Measurements from ENCODE around the gene NF1.
"Not testable (repeated sequence)": the region's sequence is repeated elsewhere in the genome, so short reads cannot be mapped to it uniquely, and the experiment has no call there.

NF1 gene

DNA sequence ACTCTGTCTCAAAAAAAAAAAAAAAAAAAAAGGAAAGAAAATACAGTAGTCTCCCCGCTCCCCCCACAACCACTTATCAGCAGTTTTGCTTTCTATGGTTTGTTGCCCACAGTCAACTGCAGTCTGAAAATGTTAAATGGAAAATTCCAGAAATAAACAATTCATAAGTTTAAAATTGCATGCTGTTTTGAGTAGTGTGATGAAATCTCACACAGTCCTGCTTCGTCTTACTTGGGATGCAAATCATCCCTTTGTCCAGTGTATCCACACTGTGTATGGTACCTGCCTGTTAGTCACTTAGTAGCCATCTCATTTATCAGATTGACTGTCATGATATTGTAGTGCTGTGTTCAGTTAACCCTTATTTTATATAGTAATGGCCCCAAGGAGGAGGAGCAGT is 41.5 kb downstream of the NF1 start:
- no peak for DNase-seq

DNA sequence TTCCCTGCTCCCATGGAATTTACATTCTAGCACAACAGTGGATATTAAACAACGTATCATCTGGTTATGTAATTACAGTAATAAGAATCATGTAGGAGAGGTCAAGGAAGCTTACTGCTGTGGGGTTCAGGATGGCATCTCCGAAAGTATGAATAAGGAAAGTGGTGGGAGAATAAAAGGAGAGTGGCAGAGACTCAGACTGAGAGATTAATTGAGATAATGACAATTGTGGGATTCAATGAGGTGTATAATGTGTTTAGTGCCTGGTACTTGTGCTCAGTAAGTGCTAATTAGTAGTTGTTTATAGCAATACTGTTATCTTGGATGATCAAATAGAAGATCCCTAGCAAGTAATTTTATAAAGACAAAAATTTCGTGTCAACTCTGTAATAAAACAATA is 45.3 kb downstream of the NF1 start:
- no peak for DNase-seq

DNA sequence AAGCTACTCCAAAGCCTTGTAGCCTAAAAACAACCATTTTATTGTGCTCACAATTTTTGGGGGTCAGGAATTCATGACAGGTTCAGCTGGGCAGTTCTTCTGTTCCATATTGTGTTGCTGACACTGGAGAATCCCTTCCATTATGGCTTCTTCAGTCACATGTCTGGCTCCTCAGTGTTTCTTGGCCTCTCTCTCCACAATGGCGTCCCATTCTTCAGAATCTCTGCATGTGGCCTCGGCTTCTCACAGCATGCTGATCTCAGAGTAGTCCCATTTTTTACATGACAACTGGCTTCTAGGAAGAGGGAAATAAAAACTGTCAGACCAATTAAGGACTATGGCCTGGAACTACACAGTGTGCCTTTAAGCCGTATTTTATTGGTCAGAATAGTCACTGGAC is 49.7 kb downstream of the NF1 start:
- no peak for DNase-seq

- DNase-seq: no peak
These were observed 50.1 kb downstream of the NF1 start for GRCh38 chr17:31144836-31145235.

GRCh38 chr17:31147507-31148202 is 52.9 kb downstream of the NF1 start:
- DNase-seq: no peak

DNA sequence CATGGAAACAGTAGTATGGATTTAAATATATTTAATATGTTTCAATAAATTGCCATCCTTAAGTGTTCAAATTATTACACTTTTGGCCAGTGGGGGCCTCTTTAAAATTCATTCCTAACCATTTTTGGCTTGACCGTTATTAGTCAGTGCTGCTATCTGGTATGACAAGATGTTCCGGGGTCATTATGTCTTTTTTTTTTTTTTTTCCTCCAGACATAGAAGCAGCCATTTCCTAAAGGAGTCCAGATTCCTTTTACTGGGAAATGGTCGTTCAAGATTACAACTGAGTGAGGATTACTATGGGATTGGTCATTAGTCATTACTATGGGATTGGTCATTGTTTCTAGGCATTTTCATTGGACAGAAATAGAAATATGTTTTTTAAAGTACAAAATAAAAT is 53.4 kb downstream of the NF1 start:
- DNase-seq: no peak

DNA sequence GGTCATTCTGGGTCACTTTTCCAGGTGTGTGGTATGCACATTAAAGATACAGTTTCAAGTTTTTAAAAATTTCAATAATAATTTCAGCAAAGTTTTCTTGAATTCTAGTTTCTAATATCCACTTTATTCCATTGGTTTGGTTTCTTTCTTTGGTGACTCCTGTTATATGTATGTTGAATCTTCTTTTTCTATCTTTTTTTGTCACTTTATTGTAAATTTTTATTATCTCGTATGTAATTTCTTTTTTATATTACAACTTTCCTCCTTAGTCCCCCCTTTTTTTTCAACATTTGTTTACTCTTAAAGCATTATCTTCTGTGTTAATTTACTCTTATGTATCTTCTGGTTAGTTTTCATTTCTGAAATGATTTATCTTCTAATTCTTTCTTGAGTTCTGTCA is 57.5 kb downstream of the NF1 start:
- DNase-seq: no peak

DNA sequence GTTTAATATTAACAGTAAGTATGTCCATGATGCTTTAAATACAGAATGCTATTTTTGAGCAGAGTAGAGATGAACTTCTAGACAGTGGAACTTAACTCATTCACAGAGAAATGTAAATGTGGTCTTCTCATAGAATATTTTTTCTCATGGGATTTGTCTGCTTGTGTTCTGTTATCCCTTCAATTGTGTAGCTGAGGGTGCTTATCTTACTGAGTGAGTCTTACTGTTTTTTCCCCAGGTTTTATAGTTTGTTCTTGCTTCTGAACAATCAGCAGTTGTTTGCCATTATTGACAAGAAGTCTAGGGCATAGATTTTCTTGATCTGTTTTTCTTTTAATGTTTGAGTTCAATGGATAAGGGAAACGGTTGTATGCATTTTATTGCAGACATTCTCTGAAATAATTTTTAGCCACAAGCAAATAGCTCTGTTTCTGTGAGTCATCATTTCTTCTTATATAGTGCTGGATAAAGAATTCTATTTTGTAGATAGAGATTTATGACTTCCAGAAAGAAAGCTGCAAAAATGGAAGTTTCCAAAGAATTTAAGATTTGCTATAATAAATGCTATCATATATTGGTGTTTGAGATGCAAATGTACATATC is 60.5 kb downstream of the NF1 start:
- DNase-seq: no peak

- DNase-seq: no peak
These were observed 61.5 kb downstream of the NF1 start for GRCh38 chr17:31156326-31156725.

- DNase-seq: not testable (repeated sequence)
These were observed 62.1 kb downstream of the NF1 start for GRCh38 chr17:31156864-31157263.

GRCh38 chr17:31158746-31159377 is 64.1 kb downstream of the NF1 start:
- no peak for DNase-seq

GRCh38 chr17:31163091-31163781 is 68.5 kb downstream of the NF1 start:
- DNase-seq: no peak

DNA sequence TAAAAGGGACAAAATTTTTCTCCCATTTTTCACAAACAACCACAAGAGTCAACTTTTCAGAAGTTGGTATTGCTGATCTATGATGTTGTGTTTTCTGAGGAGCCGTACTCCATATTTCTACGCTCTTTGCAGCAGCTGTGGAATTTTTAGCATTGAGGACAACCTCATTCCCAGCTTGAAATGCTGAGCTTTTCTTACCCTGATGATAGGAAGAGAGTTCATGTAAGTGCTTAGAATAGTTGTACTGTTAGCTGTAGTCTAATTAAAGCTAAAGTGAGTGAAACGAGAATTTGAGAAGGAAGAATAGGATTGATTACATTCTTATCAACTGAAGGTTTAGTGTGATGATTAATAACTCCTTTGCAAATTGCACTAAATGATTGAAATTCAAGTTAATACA is 72.3 kb downstream of the NF1 start:
- DNase-seq: no peak

- no peak for DNase-seq
These were observed 76.9 kb downstream of the NF1 start for GRCh38 chr17:31171701-31172100.

DNA sequence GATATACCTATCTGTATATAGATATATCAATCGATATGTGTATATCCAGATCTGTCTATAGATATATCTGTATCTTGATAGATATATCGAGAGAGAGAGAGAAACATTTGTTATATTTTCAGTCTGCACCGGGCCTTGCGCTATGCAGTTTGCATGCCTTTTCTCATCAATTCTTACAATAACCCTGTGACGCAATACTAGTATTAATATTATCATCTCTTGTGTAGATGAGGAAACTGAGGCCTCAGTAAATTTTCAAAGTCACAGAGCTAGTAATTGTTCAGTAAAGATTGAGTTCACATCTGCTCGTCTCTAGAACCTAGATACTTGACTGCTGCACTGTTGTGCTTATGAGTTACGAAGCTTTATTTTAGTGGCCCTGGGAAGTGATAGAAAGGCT is 77.6 kb downstream of the NF1 start:
- DNase-seq: no peak

DNA sequence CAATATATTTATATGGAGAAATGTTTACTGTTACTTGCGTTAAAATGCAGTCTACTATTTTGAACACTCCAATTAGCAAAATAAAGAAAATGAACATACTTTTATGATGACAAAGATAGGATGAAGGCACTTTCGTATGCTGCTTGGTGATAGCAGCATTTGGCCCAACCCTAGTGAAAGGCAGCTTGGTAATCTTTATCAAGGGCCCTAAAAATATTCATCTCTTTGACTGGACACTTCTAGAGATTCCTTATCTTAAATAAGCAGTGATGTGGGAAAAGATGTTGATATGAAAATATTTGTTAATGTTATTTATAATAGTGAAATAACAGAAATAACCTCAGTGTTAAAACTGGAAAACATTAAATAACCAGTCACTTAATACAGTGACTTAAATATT is 79.4 kb downstream of the NF1 start:
- DNase-seq: no peak

DNA sequence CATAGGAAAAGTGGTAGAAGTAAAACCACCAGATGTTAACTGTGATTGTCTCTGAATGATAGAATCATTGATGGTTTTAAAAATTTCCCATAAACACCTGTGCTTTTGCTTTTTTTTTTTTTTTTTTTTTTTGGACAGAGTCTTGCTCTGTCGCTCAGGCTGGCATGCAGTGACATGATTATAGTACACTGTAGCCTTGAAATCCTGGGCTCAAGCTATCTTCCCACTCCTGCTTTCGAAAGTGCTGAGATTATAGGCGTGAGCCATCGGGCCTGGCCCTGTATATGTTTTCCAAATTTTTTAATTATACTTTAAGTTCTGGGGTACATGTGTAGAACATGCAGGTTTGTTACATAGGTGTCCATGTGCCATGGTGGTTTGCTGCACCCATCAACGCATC is 80.5 kb downstream of the NF1 start:
- no peak for DNase-seq

- DNase-seq: not testable (repeated sequence)
These were observed 81.4 kb downstream of the NF1 start for GRCh38 chr17:31176143-31176542.

DNA sequence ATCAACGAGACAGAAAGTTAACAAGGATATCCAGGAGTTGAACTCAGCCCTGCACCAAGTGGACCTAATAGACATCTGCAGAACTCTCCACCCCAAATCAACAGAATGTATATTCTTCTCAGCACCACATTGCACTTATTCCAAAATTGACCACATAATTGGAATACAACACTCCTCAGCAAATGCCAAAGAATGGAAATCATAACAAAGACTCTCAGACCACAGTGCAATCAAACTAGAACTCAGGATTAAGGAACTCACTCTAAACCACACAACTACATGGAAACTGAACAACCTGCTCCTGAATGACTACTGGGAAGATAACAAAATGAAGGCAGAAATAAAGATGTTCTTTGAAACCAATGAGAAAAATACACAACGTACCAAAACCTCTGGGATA is 84.2 kb downstream of the NF1 start:
- DNase-seq: not testable (repeated sequence)

- no peak for DNase-seq
These were observed 100.5 kb downstream of the NF1 start for GRCh38 chr17:31195305-31195704.

DNA sequence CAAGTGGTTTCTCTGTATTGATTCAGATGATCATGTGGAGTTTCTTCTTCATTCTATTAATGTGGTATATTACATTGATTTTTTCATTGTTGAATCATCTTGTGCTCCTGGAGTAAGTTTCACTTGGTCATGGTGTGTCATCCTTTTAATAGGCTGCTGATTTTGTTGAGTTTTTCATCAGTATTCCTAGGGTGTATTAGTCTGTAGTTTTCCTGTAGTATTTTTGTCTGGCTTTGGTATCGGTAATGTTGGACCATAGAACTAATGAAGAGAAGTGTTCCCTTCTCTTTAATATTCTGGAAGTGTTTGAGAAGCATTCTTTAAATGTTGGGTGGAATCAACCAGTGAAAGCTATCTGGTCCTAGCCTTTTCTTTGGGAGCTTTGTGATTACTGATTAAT is 103.2 kb downstream of the NF1 start:
- no peak for DNase-seq

DNA sequence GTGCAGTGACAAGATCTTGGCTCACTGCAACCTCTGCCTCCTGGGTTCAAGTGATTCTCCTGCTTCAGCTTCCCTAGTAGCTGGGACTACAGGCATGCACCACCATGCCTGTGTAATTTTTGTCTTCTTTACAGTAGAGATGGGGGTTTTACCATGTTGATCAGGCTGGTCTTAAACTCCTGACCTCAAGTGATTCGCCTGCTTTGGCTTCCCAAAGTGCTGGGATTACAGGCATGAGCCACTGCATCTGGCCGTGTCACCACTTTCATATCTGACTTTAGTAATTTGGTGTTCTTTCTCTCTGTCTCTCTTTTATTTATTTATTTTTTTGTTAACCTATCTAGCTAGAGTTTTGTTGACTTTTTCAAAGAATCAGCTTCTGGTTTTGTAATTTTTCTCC is 103.9 kb downstream of the NF1 start:
- DNase-seq: not testable (repeated sequence)

GRCh38 chr17:31200287-31200686 is 105.5 kb downstream of the NF1 start:
- no peak for DNase-seq

GRCh38 chr17:31202968-31203367 is 108.2 kb downstream of the NF1 start:
- no peak for DNase-seq
